Stimulated activated naive CD4-positive, alpha-beta T cell treated with Interleukin-2 at 50 U/mL for 16 hours (primary cell): ENCODE results near the gene SYNJ2.

Source experiments
- DNase-seq: peaks from one replicate; lab custom pipeline; 2025; lab: John Stamatoyannopoulos, UW

SYNJ2 gene

GRCh38 chr6:158121335-158121734, 139.7 kb downstream of the SYNJ2 start:
- no peak for DNase-seq

GRCh38 chr6:158122048-158122447, 140.4 kb downstream of the SYNJ2 start:
- DNase-seq = no peak

GRCh38 chr6:158124288-158124687, 142.6 kb downstream of the SYNJ2 start:
- no peak for DNase-seq

GRCh38 chr6:158125271-158125670, 143.6 kb downstream of the SYNJ2 start:
- no peak for DNase-seq

DNA sequence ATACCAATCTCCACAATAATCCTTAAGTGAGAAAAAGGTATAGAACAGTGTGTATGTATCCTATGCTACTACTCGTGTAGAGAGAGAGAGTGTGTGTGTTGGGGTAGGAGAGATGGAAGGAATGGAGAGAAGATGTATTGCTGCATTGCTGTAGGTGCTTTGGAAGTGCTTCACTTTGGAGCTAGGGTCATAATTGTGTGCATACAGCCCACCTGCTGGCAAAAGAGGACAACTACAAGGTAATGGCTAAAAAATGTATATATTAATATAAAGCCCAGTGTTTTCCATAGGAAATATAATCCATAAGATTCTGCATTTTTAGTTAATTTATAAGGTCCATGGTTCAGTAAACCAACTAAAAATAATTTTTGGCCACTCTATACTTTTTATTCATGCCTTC, 150.3 kb downstream of the SYNJ2 start:
- DNase-seq = no peak

GRCh38 chr6:158142789-158143188, 161.1 kb downstream of the SYNJ2 start:
- DNase-seq = no peak

- no peak for DNase-seq
These were observed 162.0 kb downstream of the SYNJ2 start for GRCh38 chr6:158143700-158144099.
